ENCODE measurements around the gene WNT3A. TPM values are rescaled to one million over a fixed set of nuclear protein-coding genes. Genes with fewer than 3 reads are reported as not detected.

The WNT3A gene
- total RNA-seq, 4 donors from 2014 or later = not detected

DNA sequence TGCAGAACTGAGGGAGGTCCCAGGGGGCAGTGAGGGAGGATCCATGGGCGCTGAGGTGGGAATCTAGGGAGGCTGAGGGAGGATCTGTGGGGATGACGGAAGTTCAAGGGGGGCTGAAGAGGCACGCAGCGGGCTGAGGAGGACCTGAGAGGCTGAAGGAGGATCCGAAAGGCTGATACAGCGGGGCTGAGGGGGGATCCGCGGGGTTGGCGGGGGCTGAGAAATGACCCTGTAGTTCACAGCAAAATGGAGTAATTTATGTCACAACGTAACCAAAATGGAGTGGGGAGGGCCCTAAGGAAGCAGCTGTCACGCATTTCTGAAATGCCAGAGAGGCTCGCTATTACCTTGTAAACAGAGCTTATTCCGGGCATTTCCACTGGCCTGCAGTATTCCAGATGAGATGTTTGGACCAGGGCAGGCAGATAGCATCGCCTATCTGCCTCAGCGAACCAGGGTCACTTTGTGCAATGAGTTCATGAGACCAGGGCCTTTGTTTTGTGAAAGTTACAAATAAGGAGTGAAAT, 103.2 kb downstream of the WNT3A start:
- H3K27me3 ChIP-seq = no peaks in the 10 kb centered on the region
- TF ChIP-seq POLR2A (IDR thresholded peaks at IDR 0.05) (no peak), POLR2AphosphoS5 (IDR thresholded peaks at IDR 0.05) (no peak), EP300 (IDR thresholded peaks at IDR 0.05; ENCODE audit: low read depth) (no peak), CTCF (IDR thresholded peaks at IDR 0.05) (no peak)
- H3K9me3 ChIP-seq = no peaks in the 10 kb centered on the region
- intact Hi-C loops (cut with DNase I; ENCODE audit: low total_unique reads) = no loop called here
- no peak for DNase-seq
- H3K36me3 ChIP-seq = no peaks in the 10 kb centered on the region
- H3K4me1 ChIP-seq = peaks cover 16 to 22% (median 19%) of the 10 kb centered on the region in 4 donors
- peak overlapping the region; percentile 88 to 97 (median 94) for H3K27ac ChIP-seq
- in situ Hi-C loops (cut with MboI; ENCODE audit: low pct_ligation_motif_present in 1 of 4, low pct_unique_long_range_greater_than_20kb in 1 of 4, low sequenced_read_pairs in 3 of 4) = no loop called here
- H3K4me3 ChIP-seq = peak overlapping the region; percentile 68 to 90 (median 80)
- 20 to 33% methylated on average over 3 to 15 of the region's 15 CpGs for WGBS, 2 donors (ENCODE audit: low coverage in 1 of 2)

DNA sequence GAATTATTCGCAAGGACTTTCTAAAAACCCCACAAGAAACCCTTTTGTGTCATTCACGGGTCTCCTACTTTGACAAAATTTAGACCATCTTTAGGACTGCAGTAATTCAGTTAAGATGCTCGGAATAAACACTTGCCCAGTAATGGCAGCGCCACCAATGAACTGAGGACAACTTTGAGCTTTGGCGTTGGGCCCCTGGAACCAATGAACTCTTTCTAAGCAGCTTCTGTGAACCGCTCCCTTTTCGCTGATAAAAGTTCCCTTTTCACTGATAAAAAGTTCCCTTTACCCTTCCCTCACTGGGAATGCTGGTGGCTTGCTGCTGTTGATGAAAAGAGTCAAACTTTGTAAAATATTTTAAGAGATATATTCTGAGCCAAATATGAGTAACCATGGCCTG, 103.8 kb downstream of the WNT3A start:
- Histone ChIP-seq H3K4me3 (no peak overlapping the region), H3K4me1 (peaks cover 16 to 22% (median 19%) of the 10 kb centered on the region in 4 donors), H3K27ac (peak overlapping the region in 3 of 4 donors; percentile 93 to 97 (median 94)), H3K36me3 (no peaks in the 10 kb centered on the region), H3K27me3 (no peaks in the 10 kb centered on the region), H3K9me3 (no peaks in the 10 kb centered on the region)
- WGBS, 2 donors (ENCODE audit: low coverage in 1 of 2) = 88 to 94% methylated on average over 5 to 7 of the region's 7 CpGs
- DNase-seq = no peak
- intact Hi-C loops (cut with DNase I; ENCODE audit: low total_unique reads) = no loop called here
- no peak for TF ChIP-seq POLR2AphosphoS5 (IDR thresholded peaks at IDR 0.05)
- in situ Hi-C loops (cut with MboI; ENCODE audit: low pct_ligation_motif_present in 1 of 4, low pct_unique_long_range_greater_than_20kb in 1 of 4, low sequenced_read_pairs in 3 of 4) = no loop called here

Small RNAs within 50 kb of the gene (small RNA-seq; reads per million reads assigned to genes)
- 0 reads per million in 4 donors for gene SEPT14P17

Other genes starting within 250 kb of the WNT3A start
- not detected for gene PRSS38, start 191.3 kb upstream of the WNT3A start, total RNA-seq
- gene WNT9A, start 59.1 kb upstream of the WNT3A start, total RNA-seq = 1 to 10 TPM; 1.2 to 4.0 (median 1.8) TPM
- 100 to 1,000 TPM; 303 to 452 (median 375) TPM for gene ARF1, start 75.7 kb downstream of the WNT3A start, total RNA-seq
- gene C1orf35, start 96.3 kb downstream of the WNT3A start, total RNA-seq = 10 to 100 TPM; 11.6 to 17.1 (median 15.7) TPM
- gene MRPL55, start 102.3 kb downstream of the WNT3A start, total RNA-seq = 10 to 100 TPM; 47.1 to 95.5 (median 77.1) TPM
- gene GUK1, start 133.3 kb downstream of the WNT3A start, total RNA-seq = 100 to 1,000 TPM; 183 to 573 (median 382) TPM
- 1 to 10 TPM in 2 of 4 donors, under 1 TPM in 2; 0.20 to 7.1 (median 1.4) TPM for gene GJC2, start 142.9 kb downstream of the WNT3A start, total RNA-seq
- 10 to 100 TPM in 3 of 4 donors, 1 to 10 TPM in 1; 7.5 to 13.5 (median 10.4) TPM for gene IBA57, start 158.8 kb downstream of the WNT3A start, total RNA-seq
- gene OBSCN, start 201.0 kb downstream of the WNT3A start, total RNA-seq = 10 to 100 TPM; 11.9 to 21.7 (median 15.8) TPM

Measured in transverse colon (tissue), 4 donors.